CD14-positive monocyte (primary cell): ENCODE results near the gene GRIK4. TPM values are rescaled to one million over a fixed set of nuclear protein-coding genes. Genes with fewer than 3 reads are reported as not detected.

Experiments
- DNase-seq, 3 donors: peaks; one replicate each; pipeline ENCODE4 v3.0.0-alpha.2; 2011 to 2022
- H2AFZ ChIP-seq: 2 replicates; pipeline ENCODE4 v1.6.0; 2012; ENCODE audit warnings: mild to moderate bottlenecking, low read depth, low read length, inconsistent platforms; ENCODE audit not compliant: insufficient read depth, poor library complexity, severe bottlenecking
- H3K27ac ChIP-seq, 2 donors: 1 replicate in 1 of 2; 2 replicates in 1 of 2; pipeline ENCODE4 v1.5.1; 2012 to 2013; ENCODE audit warnings: low read length in 2 of 2, control low read depth in 1 of 2, inconsistent platforms in 1 of 2, low read depth in 1 of 2, mild to moderate bottlenecking in 1 of 2
- H3K27me3 ChIP-seq, 2 donors: one replicate each; pipeline versions ENCODE4 v1.6.0 to v1.6.1; 2011 to 2013; ENCODE audit warnings: low read length in 2 of 2; ENCODE audit not compliant: control insufficient read depth in 2 of 2, insufficient read depth in 2 of 2
- H3K36me3 ChIP-seq, 2 donors: replicated peaks in 1 of 2; 1 replicate in 1 of 2; 2 replicates in 1 of 2; pipeline versions ENCODE4 v1.5.1 to v1.6.1; 2012 to 2013; ENCODE audit warnings: low read length in 2 of 2, control low read depth in 1 of 2, inconsistent platforms in 1 of 2, mild to moderate bottlenecking in 1 of 2; ENCODE audit not compliant: insufficient read depth in 2 of 2, control insufficient read depth in 1 of 2
- H3K4me1 ChIP-seq, 2 donors: 1 replicate in 1 of 2; 2 replicates in 1 of 2; pipeline versions ENCODE4 v1.5.1 to v1.6.1; 2012 to 2013; ENCODE audit warnings: low read length in 2 of 2, control low read depth in 1 of 2, inconsistent platforms in 1 of 2, mild to moderate bottlenecking in 1 of 2, moderate library complexity in 1 of 2; ENCODE audit not compliant: insufficient read depth in 2 of 2, control insufficient read depth in 1 of 2
- H3K4me2 ChIP-seq: replicated peaks from 2 replicates; pipeline ENCODE3; 2012; ENCODE audit warnings: low read length, moderate library complexity, mild to moderate bottlenecking; ENCODE audit not compliant: poor library complexity, severe bottlenecking; ENCODE audit errors: extremely low read depth
- H3K4me3 ChIP-seq, 3 experiments: fragments of 200-600 bp in 1 of 3; sonication (generic) in 1 of 3; replicated peaks in 1 of 3; 1 replicate in 2 of 3; 2 replicates in 1 of 3; pipeline ENCODE4 v1.5.1; 2011 to 2013; ENCODE audit warnings: low read length in 3 of 3, mild to moderate bottlenecking in 3 of 3, control low read depth in 2 of 3, low read depth in 2 of 3, inconsistent platforms in 1 of 3, moderate library complexity in 1 of 3
- H3K79me2 ChIP-seq: 2 replicates; pipeline ENCODE4 v1.6.0; 2012; ENCODE audit warnings: mild to moderate bottlenecking, control low read depth, inconsistent platforms, low read length, moderate library complexity; ENCODE audit not compliant: insufficient read depth
- H3K9ac ChIP-seq: 2 replicates; pipeline ENCODE4 v1.6.0; 2017; ENCODE audit warnings: low read length, mild to moderate bottlenecking; ENCODE audit not compliant: insufficient read depth, poor library complexity, severe bottlenecking
- H3K9me3 ChIP-seq, 2 donors: replicated peaks in 1 of 2; 1 replicate in 1 of 2; 2 replicates in 1 of 2; pipeline versions ENCODE4 v1.5.1 to v1.6.1; 2012 to 2013; ENCODE audit warnings: low read length in 2 of 2, control low read depth in 1 of 2; ENCODE audit not compliant: control insufficient read depth in 1 of 2, insufficient read depth in 1 of 2
- H4K20me1 ChIP-seq: 2 replicates; pipeline ENCODE4 v1.6.0; 2012; ENCODE audit warnings: mild to moderate bottlenecking, low read length, control low read depth, moderate library complexity; ENCODE audit not compliant: insufficient read depth
- H3K27ac Mint-ChIP-seq, 7 donors: one replicate each; pipeline ENCODE4 v1.8.0; 2020; ENCODE audit warnings: mild to moderate bottlenecking in 7 of 7, mixed read lengths in 7 of 7, moderate library complexity in 6 of 7, inconsistent platforms in 2 of 7
- H3K27me3 Mint-ChIP-seq, 3 donors: one replicate each; pipeline ENCODE4 v1.8.0; 2021 to 2022; ENCODE audit warnings: low read depth in 3 of 3, mild to moderate bottlenecking in 3 of 3, mixed read lengths in 3 of 3, moderate library complexity in 3 of 3, inconsistent platforms in 1 of 3
- H3K36me3 Mint-ChIP-seq, 2 donors: one replicate each; pipeline ENCODE4 v1.8.0; 2020; ENCODE audit warnings: mixed read lengths in 2 of 2, inconsistent platforms in 1 of 2, mild to moderate bottlenecking in 1 of 2
- H3K4me1 Mint-ChIP-seq: one replicate; pipeline ENCODE4 v1.8.0; 2020; ENCODE audit warnings: mild to moderate bottlenecking, mixed read lengths
- H3K4me3 Mint-ChIP-seq, 2 donors: one replicate each; pipeline ENCODE4 v1.8.0; 2020; ENCODE audit warnings: mild to moderate bottlenecking in 2 of 2, mixed read lengths in 2 of 2, moderate library complexity in 1 of 2
- H3K9me3 Mint-ChIP-seq, 7 donors: one replicate each; pipeline ENCODE4 v1.8.0; 2020 to 2022; ENCODE audit warnings: mixed read lengths in 7 of 7, mild to moderate bottlenecking in 6 of 7, moderate library complexity in 6 of 7, inconsistent platforms in 2 of 7
- CTCF ChIP-seq: fragments of 200-600 bp; IDR thresholded peaks from one replicate; pipeline ENCODE4 v1.8.0; 2022; ENCODE audit warnings: antibody characterized with exemption, mild to moderate bottlenecking
- WGBS: methylation state at CpG from one replicate; pipeline ENCODE4 v1.1.5; 2013; ENCODE audit warnings: missing lambda C conversion rate; ENCODE audit not compliant: insufficient coverage; 5-methylcytosine and 5-hydroxymethylcytosine counted together
- intact Hi-C, 2 donors: fragments of 100-400 bp; cut with micrococcal nuclease; formaldehyde crosslinking; loops; one replicate each; pipeline versions ENCODE4 v1.15.0 to v1.15.1; 2023
- polyA plus RNA-seq, 3 donors: library from polyadenylated mRNA; depleted of rRNA in 1 of 3; unstranded in 2 of 3; stranded (reverse) in 1 of 3; fragments of 300-500 nt in 2 of 3; fragments of >200 nt in 1 of 3; fragmentation: Illumina TruSeq in 2 of 3; gene quantifications; 1 replicate in 2 of 3; 2 replicates in 1 of 3; pipeline ENCODE4 v1.2.3, GENCODE V29; 2012 to 2021

The GRIK4 gene
- polyA plus RNA-seq, 3 donors = not detected

- WGBS = 31% methylated on average over 3 of the region's 4 CpGs
- no peaks in the 10 kb centered on the region for H3K9me3 ChIP-seq
- H3K36me3 ChIP-seq = no peaks in the 10 kb centered on the region
- H3K4me3 ChIP-seq = no peak overlapping the region
- H4K20me1 ChIP-seq = no peaks in the 10 kb centered on the region
- H3K27me3 ChIP-seq = peaks cover 0 to 4% of the 10 kb centered on the region in 2 donors
- H3K36me3 Mint-ChIP-seq = no peaks in the 10 kb centered on the region
- H3K4me1 ChIP-seq = no peaks in the 10 kb centered on the region
- H3K4me3 Mint-ChIP-seq = no peak overlapping the region
- H3K27me3 Mint-ChIP-seq = peaks cover 14 to 36% (median 15%) of the 10 kb centered on the region in 3 donors
- H3K27ac Mint-ChIP-seq = no peak overlapping the region
- intact Hi-C loops = no loop called here
- H3K27ac ChIP-seq = no peak overlapping the region
- H3K9ac ChIP-seq = no peak overlapping the region
- TF ChIP-seq CTCF = no peak
- H3K9me3 Mint-ChIP-seq = no peaks in the 10 kb centered on the region
- no peaks in the 10 kb centered on the region for H3K79me2 ChIP-seq
- H3K4me2 ChIP-seq = no peak overlapping the region
- no peaks in the 10 kb centered on the region for H3K4me1 Mint-ChIP-seq
- no peak overlapping the region for H2AFZ ChIP-seq
- DNase-seq = no peak
Observed at GRCh38 chr11:120974965-120975364, 463.4 kb downstream of the GRIK4 start.

GRCh38 chr11:120977266-120978137, 466.0 kb downstream of the GRIK4 start:
- peaks cover 14 to 32% (median 16%) of the 10 kb centered on the region in 3 donors for H3K27me3 Mint-ChIP-seq

More at GRCh38 chr11:120977266-120978137, 466.0 kb downstream of the GRIK4 start:
- Histone ChIP-seq H2AFZ (no peak overlapping the region), H3K4me2 (no peak overlapping the region), H4K20me1 (no peaks in the 10 kb centered on the region), H3K79me2 (no peaks in the 10 kb centered on the region), H3K9me3 (no peaks in the 10 kb centered on the region), H3K9ac (no peak overlapping the region), H3K36me3 (no peaks in the 10 kb centered on the region), H3K27me3 (peaks cover 3 to 4% of the 10 kb centered on the region in 2 donors), H3K4me3 (no peak overlapping the region), H3K27ac (no peak overlapping the region), H3K4me1 (no peaks in the 10 kb centered on the region)
- DNase-seq = no peak
- no peak for TF ChIP-seq CTCF
- intact Hi-C loops = no loop called here
- WGBS = 93% methylated on average over 4 of the region's 10 CpGs
- H3K27ac Mint-ChIP-seq = no peak overlapping the region
- H3K4me3 Mint-ChIP-seq = no peak overlapping the region
- no peaks in the 10 kb centered on the region for H3K4me1 Mint-ChIP-seq
- no peaks in the 10 kb centered on the region for H3K36me3 Mint-ChIP-seq
- no peaks in the 10 kb centered on the region for H3K9me3 Mint-ChIP-seq
